OCI-LY1 (cell line): ENCODE measurements around the gene IGF2BP2.

ENCODE experiments used
- CTCF ChIP-seq: fragments of 200-600 bp; sonication (generic), shearing (Covaris generic); IDR thresholded peaks from 2 replicates; pipeline ENCODE4 v1.5.1; 2017; ENCODE audit warnings: mild to moderate bottlenecking, antibody characterized with exemption, low read length, moderate library complexity, mixed read lengths
- EZH2 ChIP-seq: fragments of 200-600 bp; sonication (generic), shearing (Covaris generic); IDR thresholded peaks from 2 replicates; pipeline ENCODE4 v1.8.0; 2017; ENCODE audit warnings: borderline replicate concordance, mixed run types, mild to moderate bottlenecking, antibody characterized with exemption, low read length, moderate library complexity, mixed read lengths

GRCh38 chr3:185714085-185714484, 110.8 kb downstream of the IGF2BP2 start:
- TF ChIP-seq EZH2 (no peak), CTCF (no peak)
